A172 (cell line): Measurements from ENCODE around the gene CD2AP. TPM values are rescaled to one million over a fixed set of nuclear protein-coding genes. Genes with fewer than 3 reads are reported as not detected.
"Not testable (repeated sequence)": the region's sequence is repeated elsewhere in the genome, so short reads cannot be mapped to it uniquely, and the experiment has no call there.

Experiments
- DNase-seq: peaks from one replicate; pipeline ENCODE4 v3.0.0-alpha.2; 2015; ENCODE audit warnings: low spot score
- total RNA-seq: library from RNA; depleted of rRNA; stranded (reverse); fragments of >200 nt; shearing (Covaris generic); gene quantifications from 2 replicates; pipeline ENCODE4 v1.2.3, GENCODE V29; 2014

The CD2AP gene
- total RNA-seq, 1 experiment from 2014 or later, result 18.0 TPM

DNA sequence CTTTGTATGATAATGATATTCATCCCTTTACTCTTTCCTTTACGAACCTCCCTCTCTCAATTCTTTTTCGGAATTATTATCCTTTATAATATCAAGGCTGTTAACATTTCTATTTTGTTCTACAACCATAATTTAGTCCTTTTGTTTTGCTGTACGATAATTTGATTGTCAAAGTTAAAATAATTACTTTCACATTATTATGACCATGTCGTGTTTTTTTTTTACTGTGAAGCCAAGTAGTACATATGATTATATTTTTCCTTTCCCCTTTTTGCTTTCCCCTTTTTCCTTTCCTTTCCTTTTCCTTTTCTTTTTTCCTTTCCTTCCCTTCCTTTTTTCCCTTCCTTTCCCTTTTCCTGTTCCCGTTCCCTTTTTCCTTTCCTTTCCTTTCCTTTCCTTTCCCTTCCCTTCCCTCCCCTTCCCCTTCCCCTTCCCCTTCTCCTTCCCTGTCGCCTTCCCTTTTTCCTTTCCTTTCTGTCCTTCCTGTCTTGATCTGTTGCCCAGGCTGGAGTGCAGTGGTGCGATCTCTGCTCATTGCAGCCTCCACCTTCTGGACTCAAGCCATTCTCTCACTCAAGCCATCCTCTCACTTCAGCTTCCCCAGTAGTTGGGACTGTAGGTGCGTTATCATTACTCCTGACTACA lies 19.5 kb downstream of the CD2AP start:
- no peak for DNase-seq

DNA sequence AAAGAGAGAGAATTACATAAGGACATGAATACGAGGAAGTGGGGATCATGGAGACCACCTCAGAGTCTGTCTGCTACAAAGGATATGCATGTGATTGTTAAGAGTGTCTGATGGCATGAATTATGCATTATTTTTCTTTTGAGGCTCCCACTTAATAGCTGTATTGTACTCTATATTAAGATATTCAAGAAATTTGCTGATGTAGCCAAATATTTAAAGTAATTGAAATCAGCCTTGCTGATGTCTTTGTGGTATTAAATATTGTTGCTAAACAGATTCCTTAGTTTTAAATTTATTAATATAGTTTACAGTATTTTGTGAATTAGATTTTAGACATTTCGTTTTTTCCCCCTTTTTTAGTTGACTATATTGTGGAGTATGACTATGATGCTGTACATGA lies 25.3 kb downstream of the CD2AP start:
- no peak for DNase-seq

GRCh38 chr6:47509937-47510336 lies 32.3 kb downstream of the CD2AP start:
- no peak for DNase-seq

- peak; percentile 6 for DNase-seq
Observed at GRCh38 chr6:47512872-47513271, 35.3 kb downstream of the CD2AP start.

GRCh38 chr6:47519279-47519678 lies 41.7 kb downstream of the CD2AP start:
- no peak for DNase-seq

DNA sequence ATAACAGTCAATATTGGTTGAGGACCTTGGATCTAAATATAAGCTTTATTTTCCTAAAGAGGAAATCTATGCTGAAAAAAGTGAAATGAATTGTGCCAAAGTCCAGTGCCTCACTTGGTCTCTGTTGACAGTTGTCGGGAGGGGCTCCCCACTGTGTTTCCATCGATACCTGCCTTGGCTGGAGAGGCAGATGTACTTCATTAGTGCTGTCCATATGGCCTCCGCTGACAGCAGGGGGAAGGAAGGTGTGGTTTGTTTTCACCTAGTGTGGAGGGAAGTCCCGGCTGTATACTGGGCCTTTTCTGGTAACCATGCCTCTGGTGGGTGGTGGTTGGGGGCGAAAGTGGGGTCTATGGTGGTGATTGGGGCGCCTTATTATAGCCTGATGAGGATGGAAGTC lies 42.7 kb downstream of the CD2AP start:
- no peak for DNase-seq

GRCh38 chr6:47521961-47522360 lies 44.4 kb downstream of the CD2AP start:
- DNase-seq, result no peak

- no peak for DNase-seq
Observed at GRCh38 chr6:47524136-47524845, 46.7 kb downstream of the CD2AP start.

- no peak for DNase-seq
Observed at GRCh38 chr6:47525330-47526057, 47.9 kb downstream of the CD2AP start.

DNA sequence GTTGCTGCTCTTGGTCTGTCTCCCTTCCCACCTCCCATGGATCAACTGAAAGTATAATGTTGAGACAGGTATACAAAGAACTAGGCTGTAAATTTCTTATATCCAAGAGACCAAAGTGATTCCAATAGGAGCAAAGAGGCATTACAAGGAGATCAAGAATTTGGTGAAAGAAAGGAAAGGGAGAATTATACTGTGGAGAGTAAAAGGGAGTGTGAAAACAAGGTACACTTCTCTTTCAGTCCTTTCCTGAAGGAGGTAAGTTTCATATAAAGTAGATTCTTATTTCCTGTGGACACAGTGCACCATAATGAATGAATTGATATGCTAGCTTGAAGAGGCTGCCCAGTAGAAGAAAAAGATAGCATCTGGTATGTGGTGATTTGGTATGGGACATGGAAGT lies 49.7 kb downstream of the CD2AP start:
- no peak for DNase-seq

DNA sequence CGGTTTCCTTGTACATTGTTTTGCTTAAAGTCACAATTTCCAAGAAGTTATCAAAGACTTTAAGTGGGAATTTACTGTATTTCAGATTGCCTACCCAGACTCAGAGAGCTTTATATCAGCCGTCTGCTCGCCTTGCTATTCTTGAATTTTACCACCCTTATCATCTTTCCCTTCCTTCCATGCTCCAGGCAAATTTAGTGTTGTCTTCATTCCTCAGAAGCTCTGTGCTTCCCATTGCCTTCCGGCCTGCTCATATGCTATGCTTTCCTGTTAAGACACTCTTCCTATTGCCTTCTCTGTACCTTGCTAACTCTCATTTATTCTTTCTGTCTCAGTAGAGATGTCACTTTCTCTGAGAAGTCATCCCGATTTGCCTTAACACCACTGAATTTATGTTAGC lies 52.1 kb downstream of the CD2AP start:
- no peak for DNase-seq

- DNase-seq, result no peak
Observed at GRCh38 chr6:47532981-47533585, 55.5 kb downstream of the CD2AP start.

DNA sequence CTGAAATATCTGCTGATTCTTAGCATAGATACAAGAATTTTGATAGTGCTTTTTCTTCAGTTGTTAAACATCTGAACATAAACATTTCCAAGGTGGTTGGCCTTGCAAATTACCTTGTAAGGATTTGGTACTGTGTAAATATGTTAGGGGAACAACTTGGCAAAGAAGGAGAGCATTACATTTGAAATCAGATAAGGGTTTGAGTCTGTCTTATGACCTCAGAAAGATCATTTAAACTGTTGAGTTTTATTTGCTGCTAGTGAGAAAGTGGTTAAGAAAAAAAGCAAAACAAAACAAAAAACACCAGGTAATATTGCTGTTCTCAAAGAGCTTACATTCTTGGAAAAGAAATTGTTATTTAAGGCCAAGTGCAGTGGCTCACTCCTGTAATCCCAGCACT lies 56.5 kb downstream of the CD2AP start:
- DNase-seq, result no peak

- DNase-seq, result no peak
Observed at GRCh38 chr6:47535316-47536225, 58.0 kb downstream of the CD2AP start.

DNA sequence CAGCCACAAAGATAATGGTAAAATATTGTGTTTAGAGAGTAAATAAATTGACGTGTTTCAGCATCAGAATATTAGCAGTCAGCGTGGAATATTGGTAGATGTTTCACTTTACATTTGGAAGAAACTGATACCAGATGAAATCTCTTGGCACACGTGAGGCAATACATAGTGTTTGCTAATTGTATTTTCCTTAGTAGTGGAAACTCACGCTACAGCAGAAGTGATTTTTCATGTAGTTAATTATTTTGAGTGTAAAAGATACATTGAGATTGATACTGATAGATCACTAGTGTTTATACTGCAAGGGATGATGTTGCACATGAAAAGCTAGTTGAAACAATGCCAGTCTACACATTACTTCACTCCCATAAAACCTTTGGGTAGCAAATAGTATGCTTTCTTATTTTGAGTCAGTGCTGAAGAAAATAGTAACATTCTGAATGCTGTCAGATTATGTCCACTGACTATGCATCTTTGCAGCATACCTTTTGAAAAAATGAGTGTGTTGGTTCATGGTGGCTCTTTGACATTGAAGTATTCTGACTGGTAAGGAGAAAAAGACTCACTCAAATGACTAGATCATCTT lies 59.3 kb downstream of the CD2AP start:
- no peak for DNase-seq

DNA sequence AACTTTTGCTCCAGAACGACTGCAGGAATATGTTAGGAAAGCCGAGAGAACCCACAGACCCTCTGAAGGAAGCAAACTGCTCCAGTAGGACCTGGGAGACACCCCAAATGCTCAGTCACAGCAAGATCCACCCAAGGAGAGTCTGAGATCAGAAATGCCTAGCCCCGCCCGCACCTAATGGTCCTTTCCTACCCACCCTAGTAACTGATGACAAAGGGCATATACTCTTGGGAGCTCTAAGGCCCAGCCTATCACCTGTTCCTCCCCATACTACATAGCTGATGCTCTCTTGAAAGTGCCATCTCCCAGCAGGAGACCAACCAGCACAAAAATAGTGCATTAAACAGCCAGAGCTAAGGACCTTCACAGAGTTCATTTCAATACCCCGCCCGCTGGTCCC lies 67.6 kb downstream of the CD2AP start:
- no peak for DNase-seq

DNA sequence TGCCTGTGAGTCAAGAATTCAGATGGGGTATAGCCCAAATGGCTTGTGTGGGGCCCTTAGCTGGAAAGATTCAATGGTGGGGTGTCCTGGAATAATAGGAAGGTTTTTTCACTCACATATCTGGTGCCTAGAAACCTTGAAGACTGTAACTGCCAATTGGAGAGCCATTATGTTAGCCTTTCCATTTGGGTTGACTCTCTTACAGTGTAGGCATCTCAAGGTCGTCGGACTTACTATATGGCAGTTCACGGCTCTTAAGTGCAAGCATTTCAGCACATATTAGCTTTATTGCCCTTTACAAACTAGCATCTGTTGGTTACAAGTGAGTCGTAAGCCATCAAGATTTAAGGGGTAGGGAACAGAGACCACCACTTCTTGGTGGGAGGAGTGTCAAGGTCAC lies 74.1 kb downstream of the CD2AP start:
- no peak for DNase-seq

DNA sequence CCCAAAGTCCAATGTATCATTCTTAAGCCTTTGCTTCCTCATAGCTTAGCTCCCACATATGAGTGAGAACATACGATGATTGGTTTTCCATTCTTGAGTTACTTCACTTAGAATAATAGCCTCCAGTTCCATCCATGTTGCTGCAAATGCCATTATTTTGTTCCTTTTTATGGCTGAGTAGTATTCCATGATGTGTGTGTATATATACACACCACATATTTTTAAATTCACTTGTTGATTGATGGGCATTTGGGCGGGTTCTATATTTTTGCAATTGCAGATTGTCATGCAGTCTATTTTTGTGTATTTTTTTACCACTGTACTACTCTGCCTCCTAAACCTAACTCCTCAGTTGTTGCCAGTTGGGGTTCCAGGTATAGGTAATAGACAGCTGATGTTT lies 74.7 kb downstream of the CD2AP start:
- no peak for DNase-seq

DNA sequence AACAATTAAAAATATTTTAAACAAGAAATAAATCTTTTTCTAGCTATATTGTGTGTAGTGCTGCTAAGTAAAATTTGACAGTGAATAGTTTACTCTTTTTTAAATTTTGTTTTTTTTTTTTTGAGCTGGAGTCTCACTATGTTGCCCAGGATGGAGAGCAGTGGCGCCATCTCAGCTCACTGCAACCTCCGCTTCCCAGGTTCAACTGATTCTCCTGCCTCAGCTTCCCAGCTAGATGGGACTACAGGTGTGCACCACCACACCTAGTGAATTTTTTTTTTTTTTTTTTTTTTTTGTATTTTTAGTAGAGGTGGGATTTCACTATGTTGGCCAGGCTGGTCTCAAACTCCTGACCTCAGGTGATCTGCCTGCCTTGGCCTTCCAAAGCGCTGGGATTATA lies 75.7 kb downstream of the CD2AP start:
- DNase-seq, result not testable (repeated sequence)

DNA sequence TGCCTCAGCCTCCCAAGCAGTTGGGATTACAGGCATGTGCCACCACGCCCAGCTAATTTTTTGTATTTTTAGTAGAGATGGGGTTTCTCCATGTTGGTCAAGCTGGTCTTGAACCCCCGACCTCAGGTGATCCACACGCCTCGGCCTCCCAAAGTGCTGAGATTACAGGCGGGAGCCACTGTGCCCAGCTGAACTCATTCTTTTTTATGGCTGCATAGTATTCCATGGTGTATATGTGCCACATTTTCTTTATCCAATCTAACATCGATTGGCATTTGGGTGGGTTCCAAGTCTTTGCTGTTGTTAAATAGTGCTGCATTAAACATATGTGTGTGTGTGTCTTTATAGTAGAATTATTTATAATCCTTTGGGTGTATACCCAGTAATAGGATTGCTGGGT lies 78.9 kb downstream of the CD2AP start:
- DNase-seq, result not testable (repeated sequence)

GRCh38 chr6:47563162-47563561 lies 85.6 kb downstream of the CD2AP start:
- DNase-seq, result no peak
